ENCODE measurements around the gene ACVR1. TPM values are rescaled to one million over a fixed set of nuclear protein-coding genes. Genes with fewer than 3 reads are reported as not detected.

Gene ACVR1
- total and polyA plus RNA-seq, 9 of the 15 experiments (the other 6 are each of a cell fraction or from before 2014, with no cell fraction given), result 3.8 to 14.3 (median 6.9) TPM

DNA sequence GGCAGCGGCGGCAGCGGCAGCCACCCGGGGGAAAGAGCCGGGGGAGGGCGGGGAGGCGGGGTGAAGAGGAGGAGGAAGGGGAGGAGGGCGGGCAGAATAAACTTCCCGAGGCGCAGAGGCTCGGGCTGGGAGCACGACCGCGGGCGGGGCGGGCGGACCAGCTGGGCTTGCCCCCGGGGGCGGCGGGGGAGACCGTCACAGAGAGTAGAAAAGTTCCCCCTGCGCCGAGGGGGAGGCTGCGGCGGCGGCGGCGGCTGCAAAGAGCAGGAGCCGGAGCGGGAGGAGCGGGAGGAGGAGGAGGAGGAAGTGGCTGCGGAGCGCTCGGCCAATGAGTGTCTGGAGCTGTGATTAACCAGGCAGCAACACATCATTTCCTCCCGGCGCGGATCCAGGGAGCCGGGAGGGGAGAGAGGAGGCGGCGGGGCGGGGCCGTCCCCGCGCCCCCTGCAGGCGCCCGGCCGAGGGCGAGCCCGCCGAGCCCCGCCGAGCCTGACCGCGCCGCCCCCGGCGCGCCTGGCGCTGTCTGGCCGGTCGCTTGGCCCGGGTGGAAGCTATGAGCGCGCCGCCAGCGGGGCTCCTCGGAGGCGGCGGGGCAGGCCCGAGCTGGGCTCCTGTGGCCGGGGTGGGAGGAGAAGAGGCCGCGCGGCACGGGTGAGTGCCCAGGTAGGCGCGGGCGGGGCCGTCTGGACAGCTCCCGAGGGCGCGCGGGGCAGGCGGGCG, at the start of gene ACVR1 (continued):
- TF ChIP-seq, protein P1, sequence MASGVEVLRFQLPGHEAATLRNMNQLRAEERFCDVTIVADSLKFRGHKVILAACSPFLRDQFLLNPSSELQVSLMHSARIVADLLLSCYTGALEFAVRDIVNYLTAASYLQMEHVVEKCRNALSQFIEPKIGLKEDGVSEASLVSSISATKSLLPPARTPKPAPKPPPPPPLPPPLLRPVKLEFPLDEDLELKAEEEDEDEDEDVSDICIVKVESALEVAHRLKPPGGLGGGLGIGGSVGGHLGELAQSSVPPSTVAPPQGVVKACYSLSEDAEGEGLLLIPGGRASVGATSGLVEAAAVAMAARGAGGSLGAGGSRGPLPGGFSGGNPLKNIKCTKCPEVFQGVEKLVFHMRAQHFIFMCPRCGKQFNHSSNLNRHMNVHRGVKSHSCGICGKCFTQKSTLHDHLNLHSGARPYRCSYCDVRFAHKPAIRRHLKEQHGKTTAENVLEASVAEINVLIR (CRISPR knock-in tag; IDR thresholded peaks at IDR 0.05), result 0 out of 2 replicates have a peak, but pooled peaks have one; percentile 21
- TF ChIP-seq, protein P2, sequence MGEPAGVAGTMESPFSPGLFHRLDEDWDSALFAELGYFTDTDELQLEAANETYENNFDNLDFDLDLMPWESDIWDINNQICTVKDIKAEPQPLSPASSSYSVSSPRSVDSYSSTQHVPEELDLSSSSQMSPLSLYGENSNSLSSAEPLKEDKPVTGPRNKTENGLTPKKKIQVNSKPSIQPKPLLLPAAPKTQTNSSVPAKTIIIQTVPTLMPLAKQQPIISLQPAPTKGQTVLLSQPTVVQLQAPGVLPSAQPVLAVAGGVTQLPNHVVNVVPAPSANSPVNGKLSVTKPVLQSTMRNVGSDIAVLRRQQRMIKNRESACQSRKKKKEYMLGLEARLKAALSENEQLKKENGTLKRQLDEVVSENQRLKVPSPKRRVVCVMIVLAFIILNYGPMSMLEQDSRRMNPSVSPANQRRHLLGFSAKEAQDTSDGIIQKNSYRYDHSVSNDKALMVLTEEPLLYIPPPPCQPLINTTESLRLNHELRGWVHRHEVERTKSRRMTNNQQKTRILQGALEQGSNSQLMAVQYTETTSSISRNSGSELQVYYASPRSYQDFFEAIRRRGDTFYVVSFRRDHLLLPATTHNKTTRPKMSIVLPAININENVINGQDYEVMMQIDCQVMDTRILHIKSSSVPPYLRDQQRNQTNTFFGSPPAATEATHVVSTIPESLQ (CRISPR knock-in tag; IDR thresholded peaks at IDR 0.05), result no peak
- TF ChIP-seq, protein P3, sequence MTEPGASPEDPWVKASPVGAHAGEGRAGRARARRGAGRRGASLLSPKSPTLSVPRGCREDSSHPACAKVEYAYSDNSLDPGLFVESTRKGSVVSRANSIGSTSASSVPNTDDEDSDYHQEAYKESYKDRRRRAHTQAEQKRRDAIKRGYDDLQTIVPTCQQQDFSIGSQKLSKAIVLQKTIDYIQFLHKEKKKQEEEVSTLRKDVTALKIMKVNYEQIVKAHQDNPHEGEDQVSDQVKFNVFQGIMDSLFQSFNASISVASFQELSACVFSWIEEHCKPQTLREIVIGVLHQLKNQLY (CRISPR knock-in tag; conservative IDR thresholded peaks at IDR 0.05), result no peak
- no peak for TF ChIP-seq SMAD2 (IDR thresholded peaks at IDR 0.05; ENCODE audit: low read depth, low read length)
- no peak for TF ChIP-seq CC2D1A (IDR thresholded peaks at IDR 0.05)
- TF ChIP-seq, protein P4, sequence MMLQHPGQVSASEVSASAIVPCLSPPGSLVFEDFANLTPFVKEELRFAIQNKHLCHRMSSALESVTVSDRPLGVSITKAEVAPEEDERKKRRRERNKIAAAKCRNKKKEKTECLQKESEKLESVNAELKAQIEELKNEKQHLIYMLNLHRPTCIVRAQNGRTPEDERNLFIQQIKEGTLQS (IDR thresholded peaks at IDR 0.05), result no peak
- TF ChIP-seq, protein P4 (CRISPR knock-in tag; conservative IDR thresholded peaks at IDR 0.05), result no peak
- TF ChIP-seq HNRNPK (IDR thresholded peaks at IDR 0.05; ENCODE audit: low read depth, low read length, poor library complexity, severe bottlenecking), result no peak
- TF ChIP-seq ZNF316 (IDR thresholded peaks at IDR 0.05), result no peak
- TF ChIP-seq ZEB2 (IDR thresholded peaks at IDR 0.05), result no peak
- TF ChIP-seq STAT5A (IDR thresholded peaks at IDR 0.05; ENCODE audit: borderline replicate concordance, low read length), result no peak
- TF ChIP-seq, protein P5, sequence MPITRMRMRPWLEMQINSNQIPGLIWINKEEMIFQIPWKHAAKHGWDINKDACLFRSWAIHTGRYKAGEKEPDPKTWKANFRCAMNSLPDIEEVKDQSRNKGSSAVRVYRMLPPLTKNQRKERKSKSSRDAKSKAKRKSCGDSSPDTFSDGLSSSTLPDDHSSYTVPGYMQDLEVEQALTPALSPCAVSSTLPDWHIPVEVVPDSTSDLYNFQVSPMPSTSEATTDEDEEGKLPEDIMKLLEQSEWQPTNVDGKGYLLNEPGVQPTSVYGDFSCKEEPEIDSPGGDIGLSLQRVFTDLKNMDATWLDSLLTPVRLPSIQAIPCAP (CRISPR knock-in tag; IDR thresholded peaks at IDR 0.05; ENCODE audit: borderline replicate concordance), result no peak
- TF ChIP-seq HEY1 (CRISPR knock-in tag; IDR thresholded peaks at IDR 0.05; ENCODE audit: borderline replicate concordance), result no peak
- TF ChIP-seq, protein P6, sequence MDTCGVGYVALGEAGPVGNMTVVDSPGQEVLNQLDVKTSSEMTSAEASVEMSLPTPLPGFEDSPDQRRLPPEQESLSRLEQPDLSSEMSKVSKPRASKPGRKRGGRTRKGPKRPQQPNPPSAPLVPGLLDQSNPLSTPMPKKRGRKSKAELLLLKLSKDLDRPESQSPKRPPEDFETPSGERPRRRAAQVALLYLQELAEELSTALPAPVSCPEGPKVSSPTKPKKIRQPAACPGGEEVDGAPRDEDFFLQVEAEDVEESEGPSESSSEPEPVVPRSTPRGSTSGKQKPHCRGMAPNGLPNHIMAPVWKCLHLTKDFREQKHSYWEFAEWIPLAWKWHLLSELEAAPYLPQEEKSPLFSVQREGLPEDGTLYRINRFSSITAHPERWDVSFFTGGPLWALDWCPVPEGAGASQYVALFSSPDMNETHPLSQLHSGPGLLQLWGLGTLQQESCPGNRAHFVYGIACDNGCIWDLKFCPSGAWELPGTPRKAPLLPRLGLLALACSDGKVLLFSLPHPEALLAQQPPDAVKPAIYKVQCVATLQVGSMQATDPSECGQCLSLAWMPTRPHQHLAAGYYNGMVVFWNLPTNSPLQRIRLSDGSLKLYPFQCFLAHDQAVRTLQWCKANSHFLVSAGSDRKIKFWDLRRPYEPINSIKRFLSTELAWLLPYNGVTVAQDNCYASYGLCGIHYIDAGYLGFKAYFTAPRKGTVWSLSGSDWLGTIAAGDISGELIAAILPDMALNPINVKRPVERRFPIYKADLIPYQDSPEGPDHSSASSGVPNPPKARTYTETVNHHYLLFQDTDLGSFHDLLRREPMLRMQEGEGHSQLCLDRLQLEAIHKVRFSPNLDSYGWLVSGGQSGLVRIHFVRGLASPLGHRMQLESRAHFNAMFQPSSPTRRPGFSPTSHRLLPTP (IDR thresholded peaks at IDR 0.05; ENCODE audit: borderline replicate concordance, extremely low read depth, insufficient read length), result no peak
- no peak for TF ChIP-seq SAP30 (IDR thresholded peaks at IDR 0.05; ENCODE audit: borderline replicate concordance, insufficient read depth, low read depth, low read length, poor library complexity, severe bottlenecking)
- TF ChIP-seq MYBL2 (IDR thresholded peaks at IDR 0.05; ENCODE audit: low read depth), result no peak
- no peak for TF ChIP-seq MYBL2 (CRISPR knock-in tag; IDR thresholded peaks at IDR 0.05; ENCODE audit: borderline replicate concordance)

All from K562 (cell line).